Raji (cell line): ENCODE measurements around the gene USP1.

Experiments used
- POLR2A ChIP-seq: IDR thresholded peaks from 2 replicates; pipeline ENCODE4 v1.6.1; 2011; ENCODE audit warnings: low read depth, low read length, control low read depth; ENCODE audit not compliant: insufficient read depth

The USP1 gene

DNA sequence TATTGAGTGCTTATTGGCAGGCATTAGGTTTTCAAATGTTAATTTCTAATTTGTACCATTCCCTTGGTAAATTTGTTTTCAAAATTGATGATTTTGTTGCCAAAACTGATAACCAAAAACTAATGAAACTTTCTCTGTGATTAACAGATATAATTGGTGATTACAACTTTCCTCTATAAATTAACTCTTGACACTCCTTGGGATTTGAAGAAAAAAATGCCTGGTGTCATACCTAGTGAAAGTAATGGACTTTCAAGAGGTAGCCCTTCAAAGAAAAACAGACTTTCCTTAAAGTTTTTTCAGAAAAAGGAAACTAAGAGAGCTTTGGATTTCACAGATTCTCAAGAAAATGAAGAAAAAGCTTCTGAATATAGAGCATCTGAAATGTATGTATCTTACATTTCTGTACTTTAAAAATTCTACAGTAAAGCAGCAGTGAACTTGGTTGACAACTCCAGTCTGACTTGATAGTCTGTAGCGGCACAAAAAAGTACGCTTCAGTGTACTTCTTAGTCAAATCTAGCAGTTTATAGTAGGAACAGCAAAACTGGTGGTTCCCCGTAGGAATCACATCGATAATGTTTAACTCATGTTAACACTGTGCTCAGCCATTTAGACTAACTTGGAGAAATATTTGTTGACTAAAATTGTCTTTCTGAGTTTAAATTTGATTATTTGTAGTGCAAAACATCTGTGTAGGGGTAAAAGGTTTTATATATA is 3.0 kb downstream of the USP1 start:
- TF ChIP-seq POLR2A = no peak

GRCh38 chr1:62444701-62445100 is 7.9 kb downstream of the USP1 start:
- TF ChIP-seq POLR2A = no peak

DNA sequence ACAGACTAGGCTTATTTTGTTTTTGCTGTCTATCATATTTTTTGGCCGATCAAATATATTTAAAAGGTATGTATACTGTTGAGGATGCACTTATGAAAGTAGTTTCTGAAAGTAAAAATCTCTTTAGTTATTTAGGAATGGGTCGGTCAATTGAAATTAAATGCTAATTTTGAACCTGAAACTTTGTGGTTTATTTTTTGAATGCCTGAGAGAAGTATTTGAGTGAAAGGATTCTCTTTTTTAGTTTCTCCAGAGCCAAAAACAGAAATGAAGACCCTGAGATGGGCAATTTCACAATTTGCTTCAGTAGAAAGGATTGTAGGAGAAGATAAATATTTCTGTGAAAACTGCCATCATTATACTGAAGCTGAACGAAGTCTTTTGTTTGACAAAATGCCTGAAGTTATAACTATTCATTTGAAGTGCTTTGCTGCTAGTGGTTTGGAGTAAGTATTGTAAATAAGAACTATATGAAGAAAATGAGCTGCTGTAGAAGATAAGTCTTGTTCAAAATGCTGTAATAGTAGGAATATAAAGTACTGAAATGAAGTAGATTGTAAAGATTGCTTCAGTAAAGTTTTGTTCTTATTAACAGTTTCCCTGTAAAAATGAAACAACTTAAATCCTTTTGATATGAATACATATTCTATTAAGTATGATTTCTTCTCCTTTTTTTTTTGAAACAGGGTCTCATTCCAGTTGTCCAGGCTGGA is 11.5 kb downstream of the USP1 start:
- no peak for TF ChIP-seq POLR2A

GRCh38 chr1:62450301-62450700 is 13.5 kb downstream of the USP1 start:
- TF ChIP-seq POLR2A = no peak

GRCh38 chr1:62452951-62453350 is 16.1 kb downstream of the USP1 start:
- no peak for TF ChIP-seq POLR2A

- no peak for TF ChIP-seq POLR2A
Observed at GRCh38 chr1:62457955-62458354, 21.1 kb downstream of the USP1 start.

DNA sequence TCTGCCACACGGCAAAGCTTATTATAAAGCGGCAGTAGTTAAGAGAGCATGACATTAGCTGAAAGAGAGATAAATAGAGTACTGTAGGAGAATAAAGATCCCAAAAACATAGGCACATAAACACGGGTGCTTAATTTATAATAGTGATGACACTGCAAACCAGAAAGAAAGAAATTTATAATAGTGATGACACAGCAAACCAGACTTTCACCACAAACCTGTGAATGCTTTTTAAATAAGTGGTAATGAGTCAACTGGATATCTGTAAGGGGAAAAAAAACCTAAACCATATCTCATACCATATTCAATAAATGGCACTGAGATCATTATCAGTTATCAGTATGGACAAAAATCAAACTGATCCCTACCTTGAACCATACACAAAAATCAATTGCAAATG is 25.5 kb downstream of the USP1 start:
- no peak for TF ChIP-seq POLR2A

DNA sequence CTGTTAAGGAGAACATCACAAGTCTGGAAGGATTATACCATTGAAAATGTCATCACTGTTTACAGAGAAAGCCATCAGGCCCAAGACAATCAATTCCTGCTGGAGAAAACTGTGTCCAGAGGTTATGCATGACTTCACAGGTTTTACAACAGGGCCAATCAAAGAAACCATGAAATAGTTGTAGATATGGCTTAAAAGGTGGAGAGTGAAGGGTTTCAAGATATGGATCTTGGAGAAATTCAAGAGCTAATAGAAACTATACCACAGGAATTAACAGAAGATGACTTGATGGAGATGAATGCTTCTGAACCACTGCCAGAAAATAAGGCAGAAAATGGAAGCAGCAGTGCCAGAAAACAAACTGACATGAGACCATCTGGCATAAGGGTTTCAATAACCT is 30.2 kb downstream of the USP1 start:
- no peak for TF ChIP-seq POLR2A

GRCh38 chr1:62476525-62477219 is 39.8 kb downstream of the USP1 start:
- no peak for TF ChIP-seq POLR2A

DNA sequence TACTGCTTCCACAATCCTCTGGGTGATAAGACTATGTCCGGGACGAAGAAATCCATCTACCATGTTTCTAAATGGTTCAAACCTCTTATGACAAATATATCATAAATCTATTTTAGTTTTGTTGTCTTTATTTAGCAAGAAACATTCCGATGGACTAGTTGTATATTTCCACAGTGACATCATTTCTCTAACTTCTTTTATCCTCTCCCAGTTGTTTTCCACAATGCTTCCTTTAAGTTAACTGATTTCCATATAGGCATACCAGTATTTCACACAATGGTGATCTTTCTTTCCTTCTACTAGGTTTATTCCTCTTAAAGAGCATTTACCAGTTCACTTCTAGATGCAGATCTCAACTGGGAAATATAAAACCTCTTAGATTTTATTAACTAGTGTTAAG is 44.8 kb downstream of the USP1 start:
- no peak for TF ChIP-seq POLR2A

DNA sequence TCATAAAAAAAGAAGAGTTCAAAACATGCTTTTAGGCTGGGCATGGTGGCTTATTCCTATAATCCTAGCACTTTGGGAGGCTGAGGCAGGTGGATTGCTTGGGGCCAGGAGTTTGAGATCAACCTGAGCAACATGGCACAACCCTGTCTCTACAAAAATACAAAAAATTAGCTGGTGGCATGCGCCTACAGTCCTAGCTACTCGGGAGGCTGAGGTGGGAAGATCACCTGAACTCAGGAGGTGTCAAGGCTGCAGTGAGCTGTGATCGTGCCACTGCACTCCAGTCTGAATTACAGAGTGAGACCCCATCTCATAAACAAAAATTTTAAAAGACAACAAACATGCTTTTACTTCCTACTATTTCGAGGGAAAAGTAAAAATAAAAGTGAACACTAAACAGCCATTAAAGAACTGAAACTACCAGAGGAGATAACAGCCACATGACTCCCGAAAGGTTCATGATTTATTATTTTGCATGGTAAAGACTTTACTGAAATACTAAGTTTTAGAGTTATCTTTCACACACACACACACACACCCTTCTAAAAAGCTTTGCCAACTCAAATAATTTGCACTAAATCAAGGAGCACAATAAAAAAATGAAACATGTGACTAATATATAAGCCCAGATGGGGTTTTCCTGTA is 48.1 kb downstream of the USP1 start:
- TF ChIP-seq POLR2A = no peak

- TF ChIP-seq POLR2A = no peak
Observed at GRCh38 chr1:62487956-62488355, 51.1 kb downstream of the USP1 start.

DNA sequence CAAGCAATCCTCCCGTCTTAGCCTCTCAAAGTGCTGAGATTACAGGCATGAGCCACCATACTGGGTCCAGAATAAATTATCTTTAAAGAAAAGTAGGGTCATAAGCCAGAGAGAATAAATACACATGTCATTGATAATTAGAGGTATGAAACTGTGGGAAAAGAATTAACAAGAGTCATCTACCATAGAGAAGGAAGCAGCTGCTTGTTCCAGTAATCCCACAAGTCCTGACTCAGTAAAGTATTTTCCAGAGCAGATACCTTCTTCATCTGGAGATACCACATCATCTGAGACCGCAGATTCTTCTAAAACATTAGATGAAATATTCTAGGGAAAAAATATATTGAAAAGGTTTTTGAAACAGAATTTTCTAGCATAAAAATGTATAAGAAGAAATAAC is 55.7 kb downstream of the USP1 start:
- TF ChIP-seq POLR2A = no peak

DNA sequence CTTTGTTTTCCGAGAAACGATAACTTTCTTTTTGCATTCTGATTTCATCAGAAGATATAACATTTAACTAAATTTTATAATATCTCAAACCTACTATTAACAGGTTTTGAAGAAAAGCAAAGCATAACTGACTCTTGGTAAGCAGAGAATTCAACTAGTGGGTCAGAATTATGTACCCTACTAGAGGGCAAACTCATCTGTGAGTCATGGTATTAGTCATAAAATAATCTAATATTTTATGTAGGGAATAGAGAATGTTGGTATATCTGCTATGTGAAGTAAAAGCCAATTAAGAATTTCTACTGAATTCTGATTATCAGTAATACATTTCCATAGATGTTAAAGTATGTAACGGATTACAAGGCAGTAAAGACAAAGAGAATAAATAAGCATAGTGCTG is 56.8 kb downstream of the USP1 start:
- no peak for TF ChIP-seq POLR2A

- no peak for TF ChIP-seq POLR2A
Observed at GRCh38 chr1:62494137-62494536, 57.3 kb downstream of the USP1 start.

GRCh38 chr1:62500210-62500609 is 63.4 kb downstream of the USP1 start:
- TF ChIP-seq POLR2A = no peak
